Measurements from ENCODE around the gene ARMC12. TPM values are rescaled to one million over a fixed set of nuclear protein-coding genes. Genes with fewer than 3 reads are reported as not detected.
"Not testable (repeated sequence)": the region's sequence is repeated elsewhere in the genome, so short reads cannot be mapped to it uniquely, and the experiment has no call there.

Gene ARMC12
- polyA plus RNA-seq, 3 donors, result 0.56 to 0.71 (median 0.58) TPM

- 7 to 34% (median 10%) methylated on average over 15 of the region's 15 CpGs for WGBS, 3 donors
- peak overlapping the region; percentile 100 for H3K27ac ChIP-seq (ENCODE audit: low read depth, low read length)
Observed at GRCh38 chr6:35730745-35731413, 6.0 kb upstream of the ARMC12 start.

DNA sequence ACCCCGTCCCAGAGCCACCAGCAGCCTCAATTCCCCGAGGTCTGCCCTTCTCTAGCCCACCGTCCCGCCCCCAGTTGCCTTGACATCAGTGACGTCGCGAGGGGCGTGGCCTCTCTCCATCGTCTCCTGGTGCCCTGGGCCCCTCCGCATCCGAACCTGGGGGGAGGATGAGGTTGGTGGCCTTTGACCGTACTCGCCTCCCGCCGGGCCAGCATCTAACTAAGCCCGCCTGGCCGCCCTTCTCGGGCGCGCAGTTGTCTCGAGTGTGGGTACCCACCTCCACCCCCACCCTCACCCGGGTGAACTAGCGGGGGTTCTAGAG lies 5.5 kb upstream of the ARMC12 start:
- peak overlapping the region; percentile 100 for H3K27ac ChIP-seq (ENCODE audit: low read depth, low read length)
- 0 to 1% (median 1%) methylated on average over 21 to 23 of the region's 23 CpGs for WGBS, 3 donors

- 0 to 1% (median 1%) methylated on average over 54 to 61 of the region's 61 CpGs for WGBS, 3 donors
- H3K27ac ChIP-seq (ENCODE audit: low read depth, low read length), result peak overlapping the region; percentile 100
Observed at GRCh38 chr6:35731736-35732532, 4.9 kb upstream of the ARMC12 start.

GRCh38 chr6:35733633-35734032 lies 3.2 kb upstream of the ARMC12 start:
- no peak overlapping the region for H3K27ac ChIP-seq (ENCODE audit: low read depth, low read length)
- 51 to 93% (median 88%) methylated on average over 8 of the region's 8 CpGs for WGBS, 3 donors

DNA sequence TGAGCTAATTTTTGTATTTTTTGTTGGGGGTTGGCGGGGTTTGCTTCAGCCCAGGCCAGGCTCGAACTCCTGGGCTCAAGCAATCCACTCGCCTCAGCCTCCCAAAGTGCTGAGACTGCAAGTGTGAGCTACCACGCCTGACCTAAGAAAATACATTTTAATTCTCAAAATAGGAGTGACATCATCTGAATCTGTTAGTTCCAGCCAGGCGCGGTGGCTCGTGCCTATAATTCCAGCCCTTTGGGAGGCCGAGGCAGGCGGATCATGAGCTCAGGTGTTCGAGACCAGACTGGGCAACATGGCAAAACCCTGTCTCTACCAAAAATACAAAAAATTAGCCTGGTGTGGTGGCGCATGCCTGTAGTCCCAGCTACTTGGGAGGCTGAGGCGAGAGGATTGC lies 2.5 kb upstream of the ARMC12 start:
- H3K27ac ChIP-seq (ENCODE audit: low read depth, low read length), result not testable (repeated sequence)
- whole genome bisulfite sequencing, 3 donors, result 96% methylated on average over 12 of the region's 12 CpGs

GRCh38 chr6:35735452-35735851 lies 1.4 kb upstream of the ARMC12 start:
- WGBS, 3 donors, result 64 to 92% (median 89%) methylated on average over 3 of the region's 3 CpGs
- H3K27ac ChIP-seq (ENCODE audit: low read depth, low read length), result no peak overlapping the region

DNA sequence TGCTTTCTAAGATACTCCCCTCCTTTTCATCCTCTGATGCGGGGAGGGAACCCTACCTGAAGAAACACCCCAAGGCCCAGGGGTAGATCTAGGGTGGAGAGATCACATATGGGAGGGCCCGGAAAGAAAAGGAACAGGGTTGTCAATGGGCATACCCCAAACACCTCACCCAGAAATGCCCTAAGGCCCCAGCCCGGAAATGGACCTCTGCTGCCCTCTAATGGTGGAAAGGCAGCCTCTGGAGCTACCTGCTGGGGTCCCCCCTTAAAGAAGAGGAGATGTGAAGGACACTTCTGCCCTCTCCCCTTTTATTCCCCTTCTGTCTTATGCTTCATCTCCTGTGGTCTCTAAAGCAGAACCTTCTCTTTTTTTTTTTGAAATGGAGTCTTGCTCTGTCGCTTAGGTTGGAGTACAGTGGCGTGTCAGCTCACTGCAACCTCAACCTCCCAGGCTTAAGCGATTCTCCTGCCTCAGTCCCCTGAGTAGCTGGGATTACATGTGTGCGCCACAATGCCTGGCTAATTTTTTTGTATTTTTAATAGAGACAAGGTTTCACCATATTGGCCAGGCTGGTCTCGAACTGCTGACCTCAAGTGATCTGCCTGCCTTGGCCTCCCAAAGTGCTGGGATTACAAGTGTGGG lies 458 bp upstream of the ARMC12 start:
- no peak overlapping the region for H3K27ac ChIP-seq (ENCODE audit: low read depth, low read length)
- WGBS, 3 donors, result 57 to 66% (median 63%) methylated on average over 8 of the region's 8 CpGs

DNA sequence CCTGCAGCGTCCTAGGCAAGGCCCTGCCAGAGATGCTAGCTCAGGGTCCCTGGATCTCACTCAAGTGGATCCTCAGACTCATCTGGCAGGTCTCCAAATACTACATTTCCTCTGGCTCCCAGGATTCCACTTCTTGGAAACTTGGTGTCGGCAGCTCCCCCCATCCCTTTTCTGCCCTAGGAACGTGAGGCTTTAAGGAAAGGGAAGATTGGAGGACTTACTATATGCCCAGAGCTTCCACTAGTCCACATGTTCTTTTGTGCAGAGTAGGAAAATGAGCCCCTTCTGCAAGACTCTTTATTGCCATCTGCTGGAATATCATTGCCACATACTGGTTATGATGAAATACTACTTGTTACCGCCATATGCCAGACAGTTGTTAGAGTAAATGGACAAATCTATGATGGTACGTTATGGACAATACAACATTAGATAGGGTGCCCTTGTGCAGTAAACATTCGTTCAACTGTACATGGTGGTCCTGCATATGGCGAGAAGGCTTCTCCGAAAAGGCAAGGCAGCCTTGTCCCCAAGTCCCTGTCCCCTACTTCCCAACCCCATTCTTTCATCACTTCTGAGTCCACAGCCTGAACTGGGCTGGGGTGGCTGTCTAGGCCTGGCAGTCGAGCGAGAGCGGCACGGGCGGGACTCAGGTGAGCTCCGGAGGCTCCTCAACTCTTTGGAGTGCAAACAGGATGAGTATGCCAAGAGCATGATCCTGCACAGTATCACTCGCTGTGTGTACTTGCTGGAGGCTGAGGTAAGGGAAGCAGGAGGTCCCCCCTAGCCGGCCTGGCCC lies 780 bp downstream of the ARMC12 start:
- no peak overlapping the region for H3K27ac ChIP-seq (ENCODE audit: low read depth, low read length)
- 56 to 59% (median 58%) methylated on average over 16 of the region's 16 CpGs for WGBS, 3 donors

DNA sequence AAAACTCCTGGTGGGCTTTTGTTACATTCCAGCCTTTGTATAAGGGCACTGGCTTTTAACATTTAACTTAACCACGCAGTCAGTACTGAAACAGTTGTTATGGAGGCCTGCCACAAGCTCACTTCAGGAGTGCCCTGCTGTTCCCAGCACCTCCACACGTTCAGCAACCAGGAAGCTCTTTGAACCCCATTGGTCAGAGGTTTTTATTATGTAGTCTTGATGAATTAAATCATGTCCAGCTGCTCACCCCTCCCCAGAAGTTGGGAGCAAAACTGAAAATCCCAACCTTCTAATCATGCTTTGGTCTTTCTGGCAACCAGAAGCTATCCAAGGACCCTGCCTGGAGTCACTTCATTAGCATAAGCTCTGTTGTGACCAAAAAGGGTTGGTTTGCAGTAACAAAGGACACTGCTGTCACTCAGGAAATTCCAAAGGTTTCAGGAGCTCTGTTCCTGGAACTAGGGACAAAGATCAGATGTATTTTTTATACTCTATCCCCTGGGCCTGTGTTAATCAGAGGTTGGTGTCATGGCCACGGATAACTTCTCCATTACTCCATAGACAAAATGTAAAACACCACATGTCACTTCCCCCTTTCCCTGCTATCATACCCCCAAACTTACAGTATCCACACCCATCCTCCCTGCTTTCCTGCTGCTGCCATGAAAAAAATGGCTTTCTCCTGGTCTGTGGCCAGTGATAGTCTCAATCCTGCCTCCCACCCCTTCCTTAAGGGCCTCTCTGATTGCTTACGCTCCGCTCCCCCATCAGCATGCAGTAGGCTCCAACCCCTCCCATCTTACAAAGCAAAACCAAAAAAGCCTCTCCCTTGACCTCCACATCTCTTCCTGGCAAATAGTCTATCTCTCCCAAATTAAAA lies 3.1 kb downstream of the ARMC12 start:
- no peak overlapping the region for H3K27ac ChIP-seq (ENCODE audit: low read depth, low read length)

DNA sequence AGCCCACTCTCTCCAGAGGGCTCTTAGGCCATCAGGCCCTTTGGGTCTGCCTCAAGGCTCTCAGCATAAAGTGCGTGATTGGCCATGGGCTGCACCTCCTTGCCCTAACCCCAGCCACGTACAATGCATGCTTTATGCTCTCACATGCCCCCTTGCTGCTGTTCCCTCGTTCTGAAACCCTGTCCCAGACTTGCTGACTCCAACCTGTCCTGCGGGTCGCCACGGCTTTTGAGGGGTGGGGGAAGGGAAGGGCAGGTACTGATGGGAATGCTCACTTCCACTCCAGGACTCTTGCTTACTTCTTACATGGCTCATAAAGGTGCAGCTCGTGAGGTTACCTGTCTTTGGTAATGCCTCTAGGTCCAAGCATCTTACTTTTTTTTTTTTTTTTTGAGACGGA lies 6.0 kb downstream of the ARMC12 start:
- no peak overlapping the region for H3K27ac ChIP-seq (ENCODE audit: low read depth, low read length)
- 54 to 73% (median 69%) methylated on average over 8 of the region's 8 CpGs for WGBS, 3 donors

More for the DNA sequence above, 3.1 kb downstream of the ARMC12 start:
- 57 to 82% (median 60%) methylated on average over 5 of the region's 5 CpGs for WGBS, 3 donors

- 66 to 94% (median 69%) methylated on average over 7 of the region's 7 CpGs for WGBS, 3 donors
- H3K27ac ChIP-seq (ENCODE audit: low read depth, low read length), result no peak overlapping the region
Observed at GRCh38 chr6:35745509-35745908, 8.7 kb downstream of the ARMC12 start.

GRCh38 chr6:35746516-35746915 lies 9.7 kb downstream of the ARMC12 start:
- WGBS, 3 donors, result 82 to 86% (median 84%) methylated on average over 3 of the region's 3 CpGs
- H3K27ac ChIP-seq (ENCODE audit: low read depth, low read length), result no peak overlapping the region

GRCh38 chr6:35747877-35748276 lies 11.0 kb downstream of the ARMC12 start:
- no peak overlapping the region for H3K27ac ChIP-seq (ENCODE audit: low read depth, low read length)
- WGBS, 3 donors, result 96 to 100% (median 98%) methylated on average over 1 of the region's 1 CpG

GRCh38 chr6:35750557-35750956 lies 13.7 kb downstream of the ARMC12 start:
- H3K27ac ChIP-seq (ENCODE audit: low read depth, low read length), result no peak overlapping the region
- WGBS, 3 donors, result 88 to 93% (median 93%) methylated on average over 7 of the region's 7 CpGs

GRCh38 chr6:35751594-35751993 lies 14.8 kb downstream of the ARMC12 start:
- 75 to 83% (median 78%) methylated on average over 4 of the region's 4 CpGs for WGBS, 3 donors

DNA sequence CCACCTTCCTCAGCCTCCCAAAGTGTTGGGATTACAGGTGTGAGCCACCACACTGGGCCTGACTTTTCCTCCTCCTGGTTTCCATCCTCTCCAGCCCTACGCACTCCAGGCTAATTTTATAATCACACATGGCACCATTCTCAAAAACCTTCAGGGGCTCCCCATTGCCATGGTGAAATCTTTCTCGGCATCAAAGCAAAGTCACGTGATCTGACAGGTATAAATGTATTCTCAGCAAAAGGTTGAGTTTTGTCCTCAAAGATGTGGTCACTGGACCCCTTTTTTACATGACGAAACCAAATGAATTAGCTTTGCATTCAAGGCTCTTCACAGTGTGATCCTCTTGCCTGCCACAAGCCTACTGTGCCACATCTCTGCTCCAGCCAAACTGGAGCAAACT lies 15.5 kb downstream of the ARMC12 start:
- H3K27ac ChIP-seq (ENCODE audit: low read depth, low read length), result no peak overlapping the region
- WGBS, 3 donors, result 84 to 91% (median 89%) methylated on average over 4 of the region's 4 CpGs

More at GRCh38 chr6:35751594-35751993, 14.8 kb downstream of the ARMC12 start:
- no peak overlapping the region for H3K27ac ChIP-seq (ENCODE audit: low read depth, low read length)

- WGBS, 3 donors, result 70 to 90% (median 89%) methylated on average over 6 of the region's 6 CpGs
- no peak overlapping the region for H3K27ac ChIP-seq (ENCODE audit: low read depth, low read length)
Observed at GRCh38 chr6:35754452-35755277, 17.8 kb downstream of the ARMC12 start.

Data from adipose tissue (tissue), 3 donors.